D721Med (cell line): ENCODE data around the gene OGG1.

Experiments used
- DNase-seq: peaks from one replicate; pipeline ENCODE4 v3.0.0; 2011; ENCODE audit warnings: low spot score; ENCODE audit not compliant: insufficient read length
- FAIRE-seq: peaks from 2 replicates; lab custom pipeline; 2011; peaks lifted over from hg19 to GRCh38; lab: Jason Lieb, UNC
- CTCF ChIP-seq: IDR thresholded peaks from 2 replicates; pipeline ENCODE4 v1.5.1; 2012; ENCODE audit warnings: mild to moderate bottlenecking, control low read depth; ENCODE audit not compliant: insufficient read depth; ENCODE audit errors: missing control alignments

OGG1 gene

DNA sequence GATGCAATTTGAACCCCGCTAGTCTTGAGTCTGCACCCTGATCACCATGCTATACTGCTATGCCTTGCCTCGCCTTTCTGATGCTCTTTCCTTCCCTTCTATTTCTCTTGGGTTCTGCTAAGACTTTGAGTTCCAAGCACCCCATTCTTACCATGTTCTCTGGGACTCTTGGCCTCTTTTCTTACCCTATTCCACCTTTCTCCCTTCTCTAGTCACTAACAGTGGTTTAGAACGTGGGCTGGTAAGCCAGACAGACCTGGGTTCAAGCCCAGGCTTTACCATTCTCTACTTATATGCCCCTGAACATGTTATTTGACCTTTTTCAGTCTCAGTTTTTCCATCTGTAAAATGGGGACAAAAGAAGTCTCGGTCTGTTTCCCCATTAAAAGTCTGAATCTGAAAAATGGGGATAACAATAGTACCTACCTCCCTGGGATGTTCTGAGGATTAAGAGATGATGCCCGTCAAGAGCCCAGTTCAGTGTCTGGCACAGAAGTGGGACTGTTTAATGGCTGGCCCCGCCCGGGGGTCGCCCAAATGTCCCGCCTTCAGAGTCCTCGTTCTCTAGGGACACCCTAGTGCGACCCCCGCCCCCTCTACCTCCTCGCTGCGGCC lies 42.1 kb downstream of the OGG1 start:
- DNase-seq (no peak), FAIRE-seq (no peak)
- no peak for TF ChIP-seq CTCF

DNA sequence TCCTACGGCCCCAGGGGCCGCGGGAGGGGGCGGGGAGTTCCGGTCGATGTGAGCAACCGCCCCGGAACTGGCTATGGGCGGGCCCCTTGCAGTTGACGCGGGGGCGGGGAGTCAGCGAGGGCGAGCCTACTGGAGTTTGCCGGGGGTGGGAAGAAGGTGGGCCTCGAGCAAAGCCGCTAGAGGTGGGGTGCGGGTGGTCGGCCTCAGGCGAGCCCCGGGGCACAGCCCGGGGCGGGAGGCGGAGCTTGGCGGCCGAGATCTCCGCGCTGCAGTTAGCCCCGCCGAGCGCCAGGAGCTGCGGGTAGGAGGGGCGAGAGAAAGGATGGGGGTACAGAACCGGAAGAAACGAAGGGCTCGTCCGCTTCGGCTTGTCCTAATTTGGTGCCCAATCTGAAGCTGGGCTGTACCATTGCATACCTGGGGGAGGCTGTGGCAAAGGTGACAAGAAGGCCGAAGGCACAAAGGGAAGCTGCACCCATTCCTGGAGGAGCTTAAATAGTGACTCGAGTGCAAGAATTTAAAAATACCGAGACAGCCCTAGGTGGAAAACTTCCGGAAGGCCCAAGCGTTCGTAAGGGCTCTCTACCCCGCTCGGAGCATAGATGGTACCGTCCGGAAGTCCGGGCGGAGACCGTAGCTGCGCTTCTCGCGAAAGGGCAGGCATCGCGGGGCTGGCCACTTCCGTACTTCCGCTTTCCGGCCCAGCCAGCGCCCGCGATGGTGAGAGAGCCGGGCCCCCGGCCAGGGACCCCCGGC lies 42.8 kb downstream of the OGG1 start, which contains the start of the genes ARPC4 and TADA3:
ARPC4 (plus strand) TSS at position 678 of the 756 bp plus-strand sequence; CDS start at position 718, 40 bp downstream.
TADA3 (minus strand) TSS at position 69 of the 756 bp plus-strand sequence. CDS start 1,007 bp downstream, outside the sequence.
- FAIRE-seq (no peak), DNase-seq (peak; percentile 93)
- no peak for TF ChIP-seq CTCF

DNA sequence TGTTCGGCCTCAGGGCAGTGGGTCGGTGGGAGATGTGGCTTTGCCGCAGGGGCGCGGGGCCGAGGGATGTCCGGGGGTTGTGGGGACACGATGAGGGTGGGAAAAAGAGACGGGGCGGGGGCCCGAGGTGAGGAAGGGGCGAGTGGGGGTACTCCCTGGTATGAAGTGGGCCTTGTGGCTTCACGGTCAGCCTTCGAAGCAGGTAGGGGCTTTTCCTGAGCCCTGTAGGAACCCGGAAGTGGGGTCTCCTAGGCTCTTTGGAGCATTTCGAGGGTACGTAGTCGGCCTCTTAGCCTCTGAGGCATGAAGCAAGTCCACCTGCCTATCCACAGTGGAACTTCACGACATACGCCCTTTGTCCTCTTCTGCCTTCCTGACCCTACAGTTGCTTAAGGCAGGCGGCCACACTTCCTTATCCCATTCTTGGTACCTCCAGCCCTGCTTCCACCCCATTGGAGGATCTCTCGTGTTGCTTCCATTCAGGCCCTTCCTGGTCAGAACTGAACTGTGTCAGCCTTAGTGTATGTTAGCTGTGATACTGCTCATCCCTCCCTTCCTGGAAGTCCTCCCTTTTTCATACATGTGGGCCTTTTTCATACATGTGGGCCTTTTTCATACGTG lies 43.5 kb downstream of the OGG1 start:
- no peak for DNase-seq
- no peak for FAIRE-seq
- no peak for TF ChIP-seq CTCF

- FAIRE-seq (no peak), DNase-seq (no peak)
- TF ChIP-seq CTCF, result no peak
These were observed 44.6 kb downstream of the OGG1 start for GRCh38 chr3:9794400-9794799.

DNA sequence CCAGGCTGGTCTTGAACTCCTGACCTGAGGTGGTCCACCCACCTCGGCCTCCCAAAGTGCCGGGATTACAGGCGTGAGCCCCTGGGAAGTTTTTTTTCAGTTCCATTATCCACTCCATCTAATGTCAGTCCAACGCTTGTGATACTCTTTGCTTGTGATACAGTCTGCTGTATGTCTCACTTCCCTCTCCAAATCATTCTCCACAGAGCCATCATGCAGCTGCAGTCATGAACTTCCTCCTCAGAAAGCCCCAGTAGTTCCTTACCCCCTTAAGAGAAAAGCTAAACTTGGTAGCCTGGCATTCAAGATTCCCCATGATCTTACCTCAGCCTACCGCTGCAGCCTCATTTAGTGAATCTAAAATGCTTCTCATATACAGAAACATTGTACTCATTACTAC lies 45.5 kb downstream of the OGG1 start:
- no peak for TF ChIP-seq CTCF
- FAIRE-seq, result no peak
- DNase-seq, result no peak

- no peak for DNase-seq
- no peak for FAIRE-seq
- no peak for TF ChIP-seq CTCF
These were observed 47.6 kb downstream of the OGG1 start for GRCh38 chr3:9797196-9797945.
